Ascending aorta (tissue), 2 donors: ENCODE measurements around the gene KIF5A. TPM values are rescaled to one million over a fixed set of nuclear protein-coding genes. Genes with fewer than 3 reads are reported as not detected.

Experiments
- DNase-seq, 2 donors: peaks; one replicate each; pipeline ENCODE4 v3.0.0-alpha.2; 2019; ENCODE audit warnings: low spot score in 2 of 2
- H3K27ac ChIP-seq, 2 donors: fragments of 200-600 bp; sonication (generic); one replicate each; pipeline ENCODE4 v1.5.1; 2016 to 2017; ENCODE audit warnings: mild to moderate bottlenecking in 1 of 2
- H3K27me3 ChIP-seq: fragments of 200-600 bp; sonication (generic); one replicate; pipeline ENCODE4 v1.5.1; 2017
- H3K36me3 ChIP-seq, 2 donors: fragments of 200-600 bp; sonication (generic); one replicate each; pipeline ENCODE4 v1.5.1; 2016
- H3K4me1 ChIP-seq, 2 donors: fragments of 200-600 bp; sonication (generic); one replicate each; pipeline ENCODE4 v1.5.1; 2016 to 2017; ENCODE audit warnings: mild to moderate bottlenecking in 1 of 2
- H3K4me3 ChIP-seq, 2 donors: fragments of 200-600 bp; sonication (generic); one replicate each; pipeline ENCODE4 v1.5.1; 2016 to 2017; ENCODE audit warnings: mild to moderate bottlenecking in 1 of 2
- H3K9me3 ChIP-seq, 2 donors: fragments of 200-600 bp; sonication (generic); one replicate each; pipeline ENCODE4 v1.5.1; 2016
- CTCF ChIP-seq, 3 experiments: fragments of 200-600 bp in 2 of 3; fragments of 450-650 bp in 1 of 3; sonication (generic) in 2 of 3; IDR thresholded peaks; one replicate each; pipeline ENCODE4 v1.5.1; 2016 to 2019; ENCODE audit warnings: antibody characterized with exemption in 3 of 3, mild to moderate bottlenecking in 1 of 3, moderate library complexity in 1 of 3
- intact Hi-C: fragments of 100-400 bp; cut with DNase I; formaldehyde crosslinking; loops from one replicate; pipeline ENCODE4 v1.15.1; 2023
- total RNA-seq: library from RNA; depleted of rRNA; stranded (reverse); fragments of >200 nt; gene quantifications from one replicate; pipeline ENCODE4 v1.1.0, GENCODE V29; 2016

Gene KIF5A
- total RNA-seq, 1 donor from 2014 or later: not detected

- H3K27me3 ChIP-seq: no peaks in the 10 kb centered on the region
- H3K36me3 ChIP-seq: peaks cover 6% of the 10 kb centered on the region in 2 donors
- no peak overlapping the region for H3K27ac ChIP-seq
- H3K4me1 ChIP-seq: peaks cover 5 to 8% of the 10 kb centered on the region in 2 donors
- intact Hi-C loops: no loop called here
- no peak overlapping the region for H3K4me3 ChIP-seq
- no peak for DNase-seq
- H3K9me3 ChIP-seq: no peaks in the 10 kb centered on the region
- no peak for TF ChIP-seq CTCF (IDR thresholded peaks at IDR 0.05)
These were observed 74.8 kb downstream of the KIF5A start for GRCh38 chr12:57624441-57625220.

- Histone ChIP-seq H3K9me3 (no peaks in the 10 kb centered on the region), H3K27me3 (no peaks in the 10 kb centered on the region), H3K4me1 (peaks cover 5 to 8% of the 10 kb centered on the region in 2 donors), H3K4me3 (no peak overlapping the region), H3K36me3 (peaks cover 6% of the 10 kb centered on the region in 2 donors), H3K27ac (no peak overlapping the region)
- no peak for TF ChIP-seq CTCF (IDR thresholded peaks at IDR 0.05)
- intact Hi-C loops: no loop called here
- no peak for DNase-seq
These were observed 75.6 kb downstream of the KIF5A start for GRCh38 chr12:57625261-57626032.

GRCh38 chr12:57626111-57626920 lies 76.5 kb downstream of the KIF5A start:
- Histone ChIP-seq H3K27me3 (no peaks in the 10 kb centered on the region), H3K36me3 (peaks cover 6% of the 10 kb centered on the region in 2 donors), H3K27ac (no peak overlapping the region), H3K4me1 (peaks cover 2 to 5% of the 10 kb centered on the region in 2 donors), H3K9me3 (no peaks in the 10 kb centered on the region), H3K4me3 (no peak overlapping the region)
- no peak for TF ChIP-seq CTCF (IDR thresholded peaks at IDR 0.05)
- intact Hi-C loops: no loop called here
- DNase-seq: no peak

GRCh38 chr12:57626921-57627445 lies 77.1 kb downstream of the KIF5A start:
- intact Hi-C loops: no loop called here
- no peak overlapping the region for H3K4me3 ChIP-seq
- no peaks in the 10 kb centered on the region for H3K27me3 ChIP-seq
- peaks cover 6% of the 10 kb centered on the region in 2 donors for H3K36me3 ChIP-seq
- no peaks in the 10 kb centered on the region for H3K9me3 ChIP-seq
- H3K4me1 ChIP-seq: peaks cover 2 to 4% of the 10 kb centered on the region in 2 donors
- DNase-seq: no peak
- no peak for TF ChIP-seq CTCF (IDR thresholded peaks at IDR 0.05)
- no peak overlapping the region for H3K27ac ChIP-seq

GRCh38 chr12:57627501-57628279 lies 77.8 kb downstream of the KIF5A start:
- H3K27me3 ChIP-seq: no peaks in the 10 kb centered on the region
- peaks cover 2 to 4% of the 10 kb centered on the region in 2 donors for H3K4me1 ChIP-seq
- no peak overlapping the region for H3K4me3 ChIP-seq
- no peak overlapping the region for H3K27ac ChIP-seq
- H3K36me3 ChIP-seq: peaks cover 6% of the 10 kb centered on the region in 2 donors
- no peak for DNase-seq
- intact Hi-C loops: no loop called here
- no peaks in the 10 kb centered on the region for H3K9me3 ChIP-seq
- TF ChIP-seq CTCF (IDR thresholded peaks at IDR 0.05): no peak
